NCI-H1048 (cell line): ENCODE data around the gene DEPP1.
"Not testable (repeated sequence)": the region's sequence is repeated elsewhere in the genome, so short reads cannot be mapped to it uniquely, and the experiment has no call there.

ENCODE experiments used
- DNase-seq: peaks from one replicate; lab custom pipeline; 2025; lab: John Stamatoyannopoulos, UW

DEPP1 gene

GRCh38 chr10:44978570-44979280, at the start of gene DEPP1:
Gene DEPP1 (minus strand): TSS chr10:44978809. CDS start chr10:44978030, 779 bp downstream.
- DNase-seq: peak; percentile 48

GRCh38 chr10:45023426-45023825, 44.8 kb upstream of the DEPP1 start:
- no peak for DNase-seq

GRCh38 chr10:45015590-45015989, 37.0 kb upstream of the DEPP1 start:
- no peak for DNase-seq

GRCh38 chr10:45014557-45014956, 35.9 kb upstream of the DEPP1 start:
- DNase-seq: not testable (repeated sequence)

- peak; percentile 77 for DNase-seq
Observed at GRCh38 chr10:45008524-45009161, 30.0 kb upstream of the DEPP1 start.

- DNase-seq: no peak
Observed at GRCh38 chr10:45006276-45007030, 27.8 kb upstream of the DEPP1 start.

- DNase-seq: no peak
Observed at GRCh38 chr10:45005284-45005683, 26.7 kb upstream of the DEPP1 start.

GRCh38 chr10:45004661-45005060, 26.1 kb upstream of the DEPP1 start:
- no peak for DNase-seq

- no peak for DNase-seq
Observed at GRCh38 chr10:45003432-45004000, 24.9 kb upstream of the DEPP1 start.

GRCh38 chr10:45001381-45002148, 23.0 kb upstream of the DEPP1 start:
- DNase-seq: no peak

- peak; percentile 21 for DNase-seq
Observed at GRCh38 chr10:45000752-45001380, 22.3 kb upstream of the DEPP1 start, which contains the start of gene ZNF22. Gene ZNF22 (plus strand): TSS chr10:45000923. CDS start chr10:45003369, 2,446 bp downstream.

GRCh38 chr10:45000138-45000751, 21.6 kb upstream of the DEPP1 start:
- no peak for DNase-seq

GRCh38 chr10:44998146-44998631, 19.6 kb upstream of the DEPP1 start:
- DNase-seq: no peak

GRCh38 chr10:44997105-44997748, 18.6 kb upstream of the DEPP1 start:
- DNase-seq: no peak

- no peak for DNase-seq
Observed at GRCh38 chr10:44995914-44996669, 17.5 kb upstream of the DEPP1 start.

- no peak for DNase-seq
Observed at GRCh38 chr10:44995581-44995913, 16.9 kb upstream of the DEPP1 start.

GRCh38 chr10:44994752-44995530, 16.3 kb upstream of the DEPP1 start:
- DNase-seq: no peak

- no peak for DNase-seq
Observed at GRCh38 chr10:44993922-44994751, 15.5 kb upstream of the DEPP1 start.
